ENCODE results near the gene COL9A3. TPM values are rescaled to one million over a fixed set of nuclear protein-coding genes. Genes with fewer than 3 reads are reported as not detected.

COL9A3 gene
- total RNA-seq, 4 donors from 2014 or later = 13.4 to 22.9 (median 18.4) TPM

DNA sequence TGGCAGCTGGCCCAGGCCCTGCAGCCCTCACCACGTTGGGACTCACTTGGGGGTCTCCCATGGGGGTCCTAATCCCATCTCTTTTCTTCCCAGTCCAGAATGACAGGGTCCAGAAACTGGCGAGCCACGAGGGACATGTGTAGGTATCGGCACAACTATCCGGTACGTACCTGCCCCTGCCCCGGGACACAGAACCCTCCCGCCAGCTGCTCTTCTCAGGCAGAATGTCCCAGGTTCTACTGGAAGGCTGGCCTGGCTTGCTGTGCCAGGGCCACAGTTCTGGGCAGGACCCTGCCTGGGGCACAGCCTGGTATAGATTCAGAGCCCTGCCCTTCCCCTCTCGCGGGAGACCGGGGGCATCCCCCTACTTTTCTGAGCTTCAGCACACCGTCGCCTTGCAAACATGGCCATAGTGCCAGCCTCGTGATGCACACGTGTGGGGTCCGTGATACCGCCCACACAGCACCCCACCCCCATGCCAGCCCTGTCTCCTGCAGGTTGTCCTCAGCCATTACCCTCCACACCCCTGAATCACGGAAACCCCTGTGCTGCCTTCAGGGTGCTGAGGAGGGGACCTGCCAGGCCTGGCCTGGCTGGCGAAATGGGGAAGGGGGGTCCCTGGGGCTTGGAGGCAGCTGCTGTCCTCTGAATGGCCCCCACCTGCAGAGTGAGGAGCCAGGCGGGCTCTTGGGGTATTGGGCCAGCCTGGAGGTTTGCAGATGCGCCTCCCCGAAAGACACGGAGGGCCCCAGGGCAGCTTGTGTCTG, 9.2 kb upstream of the COL9A3 start:
- WGBS = 86% methylated on average over 11 of the region's 23 CpGs
- Histone ChIP-seq H3K4me3 (no peak overlapping the region), H3K27me3 (no peaks in the 10 kb centered on the region), H3K9me3 (no peaks in the 10 kb centered on the region), H3K27ac (replicated peaks in 1 of 4) (no peak overlapping the region), H3K4me1 (peaks cover 34 to 40% (median 38%) of the 10 kb centered on the region in 4 donors), H3K36me3 (peaks cover 52 to 60% (median 58%) of the 10 kb centered on the region in 4 donors)
- DNase-seq (ENCODE audit: extremely low spot score) = no peak
- TF ChIP-seq POLR2AphosphoS5 (IDR thresholded peaks at IDR 0.05) = no peak
- no peak for TF ChIP-seq POLR2A (IDR thresholded peaks at IDR 0.05; ENCODE audit: low read depth)
- no peak for TF ChIP-seq EP300 (IDR thresholded peaks at IDR 0.05)
- no peak for TF ChIP-seq CTCF (IDR thresholded peaks at IDR 0.05)
- intact Hi-C loops (cut with DNase I) = loop anchor here (2.0 kb wide), 1 partner anchor 139 kb away; no protein-coding TSS in a partner anchor

DNA sequence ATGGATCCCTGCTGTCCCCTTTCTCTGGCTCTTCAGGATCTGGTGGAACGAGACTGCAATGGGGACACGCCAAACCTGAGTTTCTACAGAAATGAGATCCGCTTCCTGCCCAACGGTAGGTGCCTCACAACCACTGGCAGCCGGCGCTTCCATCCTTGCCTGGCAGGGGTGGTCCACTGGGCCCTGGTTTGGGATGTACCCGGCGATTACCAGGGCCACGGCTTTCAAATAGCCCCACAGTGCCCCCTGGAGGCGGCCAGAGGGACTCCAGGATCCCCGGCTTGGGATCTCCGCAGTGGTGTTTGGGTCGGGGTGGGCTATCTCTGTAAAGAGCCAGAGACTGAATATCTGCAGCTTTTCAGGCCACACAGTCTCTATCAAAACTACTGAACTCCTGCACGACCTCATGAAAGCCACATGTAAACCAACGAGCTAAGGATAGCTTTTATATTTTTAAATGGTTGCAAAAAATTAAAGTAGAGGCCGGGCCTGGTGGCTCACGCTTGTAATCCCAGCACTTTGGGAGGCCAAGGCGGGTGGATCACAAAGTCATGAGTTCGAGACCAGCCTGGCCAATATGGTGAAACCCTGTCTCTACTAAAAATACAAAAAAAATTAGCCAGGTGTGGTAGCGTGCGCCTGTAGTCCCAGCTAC, 8.5 kb upstream of the COL9A3 start:
- Histone ChIP-seq H3K9me3 (no peaks in the 10 kb centered on the region), H3K27ac (replicated peaks in 1 of 4) (no peak overlapping the region), H3K27me3 (no peaks in the 10 kb centered on the region), H3K36me3 (peaks cover 55 to 67% (median 64%) of the 10 kb centered on the region in 4 donors), H3K4me3 (no peak overlapping the region), H3K4me1 (peaks cover 29 to 40% (median 38%) of the 10 kb centered on the region in 4 donors)
- intact Hi-C loops (cut with DNase I) = loop anchor here (2.0 kb wide), 1 partner anchor 140 kb away; no protein-coding TSS in a partner anchor
- no peak for DNase-seq (ENCODE audit: extremely low spot score)
- 41% methylated on average over 13 of the region's 21 CpGs for WGBS
- TF ChIP-seq POLR2A (IDR thresholded peaks at IDR 0.05; ENCODE audit: low read depth) (no peak), CTCF (IDR thresholded peaks at IDR 0.05) (peak; percentile 92 to 93 (median 93)), EP300 (IDR thresholded peaks at IDR 0.05) (no peak), POLR2AphosphoS5 (IDR thresholded peaks at IDR 0.05) (no peak)

- Histone ChIP-seq H3K27me3 (peaks cover 0 to 9% (median 4%) of the 10 kb centered on the region in 4 donors), H3K4me3 (no peak overlapping the region), H3K9me3 (no peaks in the 10 kb centered on the region), H3K36me3 (peaks cover 55 to 76% (median 72%) of the 10 kb centered on the region in 4 donors), H3K27ac (replicated peaks in 1 of 4) (no peak overlapping the region), H3K4me1 (peaks cover 20 to 38% (median 35%) of the 10 kb centered on the region in 4 donors)
- 93% methylated on average over 21 of the region's 24 CpGs for WGBS
- no peak for TF ChIP-seq POLR2A (IDR thresholded peaks at IDR 0.05; ENCODE audit: low read depth)
- no peak for TF ChIP-seq POLR2AphosphoS5 (IDR thresholded peaks at IDR 0.05)
- no peak for TF ChIP-seq EP300 (IDR thresholded peaks at IDR 0.05)
- TF ChIP-seq CTCF (IDR thresholded peaks at IDR 0.05) = no peak
- intact Hi-C loops (cut with DNase I) = loop anchor here (2.0 kb wide), 1 partner anchor 141 kb away; no protein-coding TSS in a partner anchor
- no peak for DNase-seq (ENCODE audit: extremely low spot score)
These were observed 7.1 kb upstream of the COL9A3 start for GRCh38 chr20:62809530-62810428.

GRCh38 chr20:62811320-62811719, 5.5 kb upstream of the COL9A3 start:
- TF ChIP-seq POLR2A (IDR thresholded peaks at IDR 0.05; ENCODE audit: low read depth) (no peak), POLR2AphosphoS5 (IDR thresholded peaks at IDR 0.05) (no peak), EP300 (IDR thresholded peaks at IDR 0.05) (no peak), CTCF (IDR thresholded peaks at IDR 0.05) (no peak)
- peaks cover 23 to 44% (median 41%) of the 10 kb centered on the region in 4 donors for H3K4me1 ChIP-seq
- no peaks in the 10 kb centered on the region for H3K9me3 ChIP-seq
- peaks cover 4 to 24% (median 18%) of the 10 kb centered on the region in 4 donors for H3K27me3 ChIP-seq
- WGBS = 88% methylated on average over 12 of the region's 21 CpGs
- no peak overlapping the region for H3K4me3 ChIP-seq
- intact Hi-C loops (cut with DNase I) = no loop called here
- peaks cover 55 to 76% (median 72%) of the 10 kb centered on the region in 4 donors for H3K36me3 ChIP-seq
- DNase-seq (ENCODE audit: extremely low spot score) = no peak
- no peak overlapping the region for H3K27ac ChIP-seq (replicated peaks in 1 of 4)

All from esophagus muscularis mucosa (tissue), 4 donors.